ENCODE data around the gene AVP. TPM values are rescaled to one million over a fixed set of nuclear protein-coding genes. Genes with fewer than 3 reads are reported as not detected.
"Not testable (repeated sequence)": the region's sequence is repeated elsewhere in the genome, so short reads cannot be mapped to it uniquely, and the experiment has no call there.

The AVP gene
- total and polyA plus RNA-seq, 2 of the 13 experiments (the other 11 are each of a cell fraction or from before 2014, with no cell fraction given) = 0.12 TPM; not detected in 1

DNA sequence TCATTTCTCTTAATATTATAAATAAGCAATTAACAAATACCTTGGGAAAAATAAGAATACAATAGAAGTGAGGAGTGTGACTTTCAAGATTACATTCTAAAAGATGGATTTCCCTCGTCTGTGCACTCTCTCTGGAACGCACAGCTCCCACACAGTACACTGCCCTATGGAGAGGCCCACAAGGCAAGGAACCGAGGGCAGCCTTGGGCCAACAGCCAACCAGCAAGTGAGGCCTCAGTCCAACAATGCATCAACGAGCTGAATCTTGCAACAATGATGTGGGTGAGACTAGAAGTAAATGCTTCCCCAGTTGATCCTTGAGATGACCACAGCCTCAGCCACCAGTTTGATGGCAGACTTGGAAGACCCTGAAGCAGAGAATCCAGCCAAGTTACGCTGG is 34.5 kb upstream of the AVP start:
- peak; percentile 95 for TF ChIP-seq ZNF543 (CRISPR knock-in tag; IDR thresholded peaks at IDR 0.05)
- no peak for TF ChIP-seq ZNF850 (CRISPR knock-in tag; conservative IDR thresholded peaks at IDR 0.05)
- no TSS peak for BruUV-seq (replicated peaks)
- no peak overlapping the region for H3K27ac ChIP-seq (ENCODE audit: extremely low read length, insufficient read depth, low read length)
- H4K20me1 ChIP-seq (ENCODE audit: insufficient read depth, low read length) = no peaks in the 10 kb centered on the region
- H3K79me2 ChIP-seq (ENCODE audit: insufficient read depth, low read length) = no peaks in the 10 kb centered on the region
- 80% methylated on average over 5 of the region's 5 CpGs for WGBS (ENCODE audit: low lambda C conversion rate)
- ATAC-seq = no peak
- no peak overlapping the region for H3K4me3 ChIP-seq (replicated peaks in 1 of 3; ENCODE audit: insufficient read depth in 1 of 3, low read depth in 2 of 3, low read length in 3 of 3)
- DNase-seq (ENCODE audit: low spot score) = no peak
- H3K9me3 ChIP-seq (ENCODE audit: low read length) = no peaks in the 10 kb centered on the region
- no peak overlapping the region for H2AFZ ChIP-seq (ENCODE audit: low read length)
- intact Hi-C loops (cut with micrococcal nuclease; ENCODE audit: unreplicated experiment) (loop anchor here (2.0 to 5.0 kb wide), 2 partner anchors 42 to 90 kb away; partner anchors contain the start of gene ITPA), in situ Hi-C loops (cut with HindIII; ENCODE audit: extremely low pct_ligation_motif_present, low pct_unique_long_range_greater_than_20kb) (loop anchor here (10.0 kb wide), 1 partner anchor 64 kb away; no protein-coding TSS in a partner anchor)
- H3K4me2 ChIP-seq (ENCODE audit: low read depth, low read length) = no peak overlapping the region
- peaks cover 7 to 22% of the 10 kb centered on the region in 2 experiments; a peak in 4 of 5 replicates for H3K36me3 ChIP-seq (replicated peaks in 1 of 2; ENCODE audit: control insufficient read depth in 1 of 2, insufficient read depth in 2 of 2, low read length in 2 of 2)
- FAIRE-seq = no peak
- POLR2A ChIA-PET = interaction anchor here (1.6 kb wide), 1 partner anchor 74 kb away, joined by 3 read pairs; the partner anchor contains the start of gene MRPS26
- H3K4me1 ChIP-seq (ENCODE audit: insufficient read depth, low read length) = peaks cover 48% of the 10 kb centered on the region
- CTCF ChIA-PET (ENCODE audit: low intra/inter-chr PET ratio, low total read pairs) = no interaction called here
- H3K27me3 ChIP-seq (ENCODE audit: control insufficient read depth in 1 of 2, insufficient read depth in 2 of 2, low read length in 2 of 2) = no peaks in the 10 kb centered on the region
- H3K9ac ChIP-seq (ENCODE audit: insufficient read depth, low read depth, low read length) = no peak overlapping the region

DNA sequence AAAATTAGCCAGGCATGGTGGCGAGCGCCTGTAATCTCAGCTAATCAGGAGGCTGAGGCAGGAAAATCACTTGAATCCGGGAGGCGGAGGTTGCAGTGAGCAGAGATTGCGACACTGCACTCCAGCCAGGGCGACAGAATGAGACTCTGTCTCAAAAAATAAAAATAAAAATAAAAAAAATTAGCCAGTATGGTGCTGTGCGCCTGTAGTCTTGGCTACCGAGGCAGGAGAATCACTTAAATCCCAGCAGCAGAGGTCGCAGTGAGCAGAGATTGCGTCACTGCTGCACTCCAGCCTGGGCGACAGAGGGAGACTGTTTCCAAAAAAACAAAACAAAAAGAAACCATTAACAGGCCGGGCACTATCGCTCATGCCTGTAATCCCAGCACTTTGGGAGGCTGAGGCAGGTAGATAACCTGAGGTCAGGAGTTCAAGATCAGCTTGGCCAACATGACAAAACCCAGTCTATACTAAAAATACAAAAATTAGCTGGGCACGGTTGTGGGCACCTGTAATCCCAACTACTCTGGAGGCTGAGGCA is 33.4 kb upstream of the AVP start:
- H4K20me1 ChIP-seq (ENCODE audit: insufficient read depth, low read length); H3K79me2 ChIP-seq (ENCODE audit: insufficient read depth, low read length); H3K27me3 ChIP-seq (ENCODE audit: control insufficient read depth in 1 of 2, insufficient read depth in 2 of 2, low read length in 2 of 2); BruUV-seq (replicated peaks); H3K9me3 ChIP-seq (ENCODE audit: low read length); H2AFZ ChIP-seq (ENCODE audit: low read length): not testable (repeated sequence)
- peak overlapping the region; percentile 60 for H3K4me2 ChIP-seq (ENCODE audit: low read depth, low read length)
- peak overlapping the region; percentile 51 for H3K9ac ChIP-seq (ENCODE audit: insufficient read depth, low read depth, low read length)
- ATAC-seq (peak; percentile 87), DNase-seq (ENCODE audit: low spot score) (peak; percentile 89), FAIRE-seq (peak; percentile 82)
- peaks cover 45% of the 10 kb centered on the region for H3K4me1 ChIP-seq (ENCODE audit: insufficient read depth, low read length)
- WGBS (ENCODE audit: low lambda C conversion rate) = 30% methylated on average over 14 of the region's 14 CpGs
- intact Hi-C loops (cut with micrococcal nuclease; ENCODE audit: unreplicated experiment) (loop anchor here (1.0 to 5.0 kb wide), 5 partner anchors 41 to 198 kb away; partner anchors contain the start of gene ITPA), in situ Hi-C loops (cut with HindIII; ENCODE audit: extremely low pct_ligation_motif_present, low pct_unique_long_range_greater_than_20kb) (loop anchor here (10.0 kb wide), 1 partner anchor 63 kb away; no protein-coding TSS in a partner anchor)
- ChIA-PET POLR2A (interaction anchor here (0.8 to 1.3 kb wide), 3 partner anchors 9 to 50 kb away, joined by 3 read pairs; partner anchors contain the start of genes FASTKD5 and UBOX5), CTCF (ENCODE audit: low intra/inter-chr PET ratio, low total read pairs) (interaction anchor here (1.0 to 5.3 kb wide), 6 partner anchors 22 to 197 kb away, joined by 3 to 47 read pairs (median 4); no protein-coding TSS in a partner anchor)
- peak overlapping the region; percentile 39 for H3K27ac ChIP-seq (ENCODE audit: extremely low read length, insufficient read depth, low read length)
- peaks cover 7 to 28% of the 10 kb centered on the region in 2 experiments; a peak in 4 of 5 replicates for H3K36me3 ChIP-seq (replicated peaks in 1 of 2; ENCODE audit: control insufficient read depth in 1 of 2, insufficient read depth in 2 of 2, low read length in 2 of 2)
- H3K4me3 ChIP-seq (replicated peaks in 1 of 3; ENCODE audit: insufficient read depth in 1 of 3, low read depth in 2 of 3, low read length in 3 of 3) = peak overlapping the region in 1 of 3 experiments; percentile 31; a peak in 1 of 6 replicates
- peak; percentile 93 for TF ChIP-seq STAG1 (CRISPR knock-in tag; IDR thresholded peaks at IDR 0.05)
- TF ChIP-seq, protein P1, sequence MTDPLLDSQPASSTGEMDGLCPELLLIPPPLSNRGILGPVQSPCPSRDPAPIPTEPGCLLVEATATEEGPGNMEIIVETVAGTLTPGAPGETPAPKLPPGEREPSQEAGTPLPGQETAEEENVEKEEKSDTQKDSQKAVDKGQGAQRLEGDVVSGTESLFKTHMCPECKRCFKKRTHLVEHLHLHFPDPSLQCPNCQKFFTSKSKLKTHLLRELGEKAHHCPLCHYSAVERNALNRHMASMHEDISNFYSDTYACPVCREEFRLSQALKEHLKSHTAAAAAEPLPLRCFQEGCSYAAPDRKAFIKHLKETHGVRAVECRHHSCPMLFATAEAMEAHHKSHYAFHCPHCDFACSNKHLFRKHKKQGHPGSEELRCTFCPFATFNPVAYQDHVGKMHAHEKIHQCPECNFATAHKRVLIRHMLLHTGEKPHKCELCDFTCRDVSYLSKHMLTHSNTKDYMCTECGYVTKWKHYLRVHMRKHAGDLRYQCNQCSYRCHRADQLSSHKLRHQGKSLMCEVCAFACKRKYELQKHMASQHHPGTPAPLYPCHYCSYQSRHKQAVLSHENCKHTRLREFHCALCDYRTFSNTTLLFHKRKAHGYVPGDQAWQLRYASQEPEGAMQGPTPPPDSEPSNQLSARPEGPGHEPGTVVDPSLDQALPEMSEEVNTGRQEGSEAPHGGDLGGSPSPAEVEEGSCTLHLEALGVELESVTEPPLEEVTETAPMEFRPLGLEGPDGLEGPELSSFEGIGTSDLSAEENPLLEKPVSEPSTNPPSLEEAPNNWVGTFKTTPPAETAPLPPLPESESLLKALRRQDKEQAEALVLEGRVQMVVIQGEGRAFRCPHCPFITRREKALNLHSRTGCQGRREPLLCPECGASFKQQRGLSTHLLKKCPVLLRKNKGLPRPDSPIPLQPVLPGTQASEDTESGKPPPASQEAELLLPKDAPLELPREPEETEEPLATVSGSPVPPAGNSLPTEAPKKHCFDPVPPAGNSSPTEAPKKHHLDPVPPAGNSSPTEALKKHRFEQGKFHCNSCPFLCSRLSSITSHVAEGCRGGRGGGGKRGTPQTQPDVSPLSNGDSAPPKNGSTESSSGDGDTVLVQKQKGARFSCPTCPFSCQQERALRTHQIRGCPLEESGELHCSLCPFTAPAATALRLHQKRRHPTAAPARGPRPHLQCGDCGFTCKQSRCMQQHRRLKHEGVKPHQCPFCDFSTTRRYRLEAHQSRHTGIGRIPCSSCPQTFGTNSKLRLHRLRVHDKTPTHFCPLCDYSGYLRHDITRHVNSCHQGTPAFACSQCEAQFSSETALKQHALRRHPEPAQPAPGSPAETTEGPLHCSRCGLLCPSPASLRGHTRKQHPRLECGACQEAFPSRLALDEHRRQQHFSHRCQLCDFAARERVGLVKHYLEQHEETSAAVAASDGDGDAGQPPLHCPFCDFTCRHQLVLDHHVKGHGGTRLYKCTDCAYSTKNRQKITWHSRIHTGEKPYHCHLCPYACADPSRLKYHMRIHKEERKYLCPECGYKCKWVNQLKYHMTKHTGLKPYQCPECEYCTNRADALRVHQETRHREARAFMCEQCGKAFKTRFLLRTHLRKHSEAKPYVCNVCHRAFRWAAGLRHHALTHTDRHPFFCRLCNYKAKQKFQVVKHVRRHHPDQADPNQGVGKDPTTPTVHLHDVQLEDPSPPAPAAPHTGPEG (CRISPR knock-in tag; IDR thresholded peaks at IDR 0.05) = 0 out of 2 replicates have a peak, but pooled peaks have one; percentile 68
- 0 out of 2 replicates have a peak, but pooled peaks have one; percentile 27 for TF ChIP-seq KLF12 (CRISPR knock-in tag; IDR thresholded peaks at IDR 0.05; ENCODE audit: borderline replicate concordance)
- TF ChIP-seq, protein P2, sequence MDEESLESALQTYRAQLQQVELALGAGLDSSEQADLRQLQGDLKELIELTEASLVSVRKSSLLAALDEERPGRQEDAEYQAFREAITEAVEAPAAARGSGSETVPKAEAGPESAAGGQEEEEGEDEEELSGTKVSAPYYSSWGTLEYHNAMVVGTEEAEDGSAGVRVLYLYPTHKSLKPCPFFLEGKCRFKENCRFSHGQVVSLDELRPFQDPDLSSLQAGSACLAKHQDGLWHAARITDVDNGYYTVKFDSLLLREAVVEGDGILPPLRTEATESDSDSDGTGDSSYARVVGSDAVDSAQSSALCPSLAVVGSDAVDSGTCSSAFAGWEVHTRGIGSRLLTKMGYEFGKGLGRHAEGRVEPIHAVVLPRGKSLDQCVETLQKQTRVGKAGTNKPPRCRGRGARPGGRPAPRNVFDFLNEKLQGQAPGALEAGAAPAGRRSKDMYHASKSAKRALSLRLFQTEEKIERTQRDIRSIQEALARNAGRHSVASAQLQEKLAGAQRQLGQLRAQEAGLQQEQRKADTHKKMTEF (CRISPR knock-in tag; IDR thresholded peaks at IDR 0.05) = peak; percentile 79

Measured in HepG2 (cell line).